Measurements from ENCODE around the gene LDHD.

DNA sequence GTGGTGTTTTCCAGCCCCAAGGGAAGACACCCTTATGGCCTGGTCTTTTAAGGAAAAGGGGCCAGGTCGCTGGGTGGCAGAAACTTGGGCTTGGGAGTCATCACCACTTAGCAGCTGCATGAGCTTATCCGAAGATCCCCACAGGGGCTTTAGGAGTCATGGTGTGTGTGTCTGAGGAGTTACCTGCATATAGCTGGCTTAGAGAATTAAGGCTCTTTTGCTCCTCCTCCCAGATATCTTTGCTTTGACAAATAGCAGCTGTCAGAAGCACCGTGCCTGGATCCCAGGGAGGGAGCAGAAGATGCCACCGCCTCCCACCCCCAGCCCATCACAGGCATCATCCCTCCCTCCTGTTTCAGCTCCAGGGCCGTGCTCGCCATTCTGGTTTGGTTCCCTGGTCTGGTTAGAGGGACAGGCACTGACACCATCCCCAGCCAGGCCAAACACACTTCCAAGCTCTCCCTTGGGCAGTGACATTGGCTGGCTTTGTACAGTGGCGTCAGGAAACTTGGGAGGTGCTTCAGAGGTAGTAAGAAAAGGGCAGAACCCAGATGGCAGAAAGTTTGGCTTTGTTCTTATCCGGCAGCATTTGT lies 17.4 kb downstream of the LDHD start:
- TF ChIP-seq POLR2AphosphoS5 (IDR thresholded peaks at IDR 0.05; ENCODE audit: low read depth, low read length) (no peak), TAF1 (IDR thresholded peaks at IDR 0.05; ENCODE audit: borderline replicate concordance, insufficient read depth, low read length) (no peak), SIN3A (IDR thresholded peaks at IDR 0.05; ENCODE audit: borderline replicate concordance, insufficient read depth, low read length) (no peak)
